HFF-Myc (cell line): Measurements from ENCODE around the gene SIAE.

ENCODE experiments used
- DNase-seq: peaks from one replicate; pipeline ENCODE4 v3.0.0-alpha.2; 2011; ENCODE audit warnings: low read depth; ENCODE audit errors: extremely low read depth
- H3K4me3 ChIP-seq: replicated peaks from 2 replicates; pipeline ENCODE4 v1.5.1; 2011; ENCODE audit warnings: low read depth, mild to moderate bottlenecking, control low read depth, low read length
- CTCF ChIP-seq: IDR thresholded peaks from 2 replicates; pipeline ENCODE4 v1.5.1; 2012; ENCODE audit warnings: mild to moderate bottlenecking, low read depth, low read length, control low read depth; ENCODE audit errors: missing control alignments

The SIAE gene

GRCh38 chr11:124716591-124716990 lies 43.1 kb upstream of the SIAE start:
- no peak for TF ChIP-seq CTCF
- no peak overlapping the region for H3K4me3 ChIP-seq
- DNase-seq, result no peak

GRCh38 chr11:124712392-124712791 lies 38.9 kb upstream of the SIAE start:
- no peak for TF ChIP-seq CTCF
- H3K4me3 ChIP-seq, result no peak overlapping the region
- DNase-seq, result no peak

GRCh38 chr11:124707829-124708228 lies 34.3 kb upstream of the SIAE start:
- H3K4me3 ChIP-seq, result no peak overlapping the region
- no peak for DNase-seq
- no peak for TF ChIP-seq CTCF

GRCh38 chr11:124700028-124700427 lies 26.5 kb upstream of the SIAE start:
- TF ChIP-seq CTCF, result no peak
- H3K4me3 ChIP-seq, result no peak overlapping the region
- no peak for DNase-seq

- H3K4me3 ChIP-seq, result no peak overlapping the region
- no peak for TF ChIP-seq CTCF
- DNase-seq, result no peak
These were observed 26.0 kb upstream of the SIAE start for GRCh38 chr11:124699547-124699946.

- TF ChIP-seq CTCF, result no peak
- DNase-seq, result no peak
- H3K4me3 ChIP-seq, result no peak overlapping the region
These were observed 19.6 kb upstream of the SIAE start for GRCh38 chr11:124693142-124693541.

GRCh38 chr11:124682443-124682842 lies 8.9 kb upstream of the SIAE start:
- H3K4me3 ChIP-seq, result no peak overlapping the region
- TF ChIP-seq CTCF, result no peak
- no peak for DNase-seq
